ENCODE measurements around the gene ADAMTS9.

- no peak for TF ChIP-seq POLR2A (IDR thresholded peaks at IDR 0.05)
- TF ChIP-seq CTCF (IDR thresholded peaks at IDR 0.05), result no peak
Observed at GRCh38 chr3:64490180-64490724, 197.5 kb downstream of the ADAMTS9 start.
